ENCODE results near the gene ARL3.

ARL3 gene

DNA sequence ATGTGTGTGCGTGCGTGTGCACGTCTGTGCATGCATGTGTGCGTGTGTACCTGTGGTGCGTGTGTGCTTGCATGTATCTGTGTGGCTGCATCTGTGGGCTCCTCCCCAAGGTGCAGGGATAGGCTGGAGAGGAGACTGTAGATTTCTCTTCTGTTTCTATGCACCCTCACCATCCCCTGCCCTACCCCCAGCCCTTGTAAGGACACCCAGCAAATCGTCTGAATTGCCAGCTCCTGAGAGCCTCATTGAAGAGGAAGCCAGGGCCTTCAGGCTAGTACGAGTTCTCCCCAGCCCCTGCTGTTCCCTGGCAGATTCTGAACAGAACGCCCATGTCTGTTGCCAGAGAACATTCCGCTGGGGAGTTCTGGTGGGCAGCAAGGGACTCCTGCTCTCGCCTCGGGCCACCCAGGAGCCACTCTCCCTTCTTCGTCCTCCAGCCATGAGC lies 86.9 kb downstream of the ARL3 start:
- Mint-ChIP-seq H3K9me3 (no peaks in the 10 kb centered on the region), H3K27me3 (ENCODE audit: low read depth) (no peaks in the 10 kb centered on the region), H3K27ac (no peak overlapping the region), H3K4me3 (no peak overlapping the region), H3K36me3 (ENCODE audit: low read depth) (no peaks in the 10 kb centered on the region), H3K4me1 (ENCODE audit: low read depth) (peaks cover 9% of the 10 kb centered on the region)

DNA sequence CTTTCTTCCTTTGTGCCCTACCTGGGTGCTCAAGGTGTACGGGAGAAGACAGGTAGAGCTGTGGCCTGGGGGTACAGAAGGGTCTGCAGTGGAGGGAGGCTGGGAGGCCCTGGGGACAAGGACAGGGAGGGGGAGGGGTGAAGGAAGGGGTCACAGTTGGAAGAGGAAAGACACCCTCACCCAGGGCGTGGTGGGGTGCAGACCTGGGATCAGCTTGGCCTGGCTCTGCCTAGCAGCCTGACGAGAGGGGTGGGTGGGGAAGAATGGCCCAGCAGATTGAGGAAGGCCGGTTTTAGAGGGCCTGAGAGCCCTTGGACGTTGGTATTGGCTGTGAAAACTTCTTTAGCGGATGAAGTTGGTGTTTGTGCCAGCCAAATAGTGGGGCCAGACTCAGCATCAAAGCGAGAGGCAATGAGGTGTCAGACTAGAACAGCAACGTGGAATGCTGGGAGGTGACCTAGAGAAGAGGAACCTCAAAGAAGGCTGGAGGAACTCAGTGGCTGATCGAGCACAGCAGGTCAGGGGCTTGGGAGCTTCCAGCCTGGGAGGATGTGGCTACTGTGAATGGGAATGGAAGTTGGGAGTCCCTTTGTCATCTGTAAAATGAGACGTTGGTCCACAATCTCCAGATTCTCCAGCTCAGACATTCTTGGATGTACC lies 88.0 kb downstream of the ARL3 start:
- no peaks in the 10 kb centered on the region for H3K27me3 Mint-ChIP-seq (ENCODE audit: low read depth)
- peaks cover 5% of the 10 kb centered on the region for H3K4me1 Mint-ChIP-seq (ENCODE audit: low read depth)
- no peaks in the 10 kb centered on the region for H3K36me3 Mint-ChIP-seq (ENCODE audit: low read depth)
- H3K9me3 Mint-ChIP-seq = no peaks in the 10 kb centered on the region
- no peak overlapping the region for H3K4me3 Mint-ChIP-seq
- H3K27ac Mint-ChIP-seq = no peak overlapping the region

DNA sequence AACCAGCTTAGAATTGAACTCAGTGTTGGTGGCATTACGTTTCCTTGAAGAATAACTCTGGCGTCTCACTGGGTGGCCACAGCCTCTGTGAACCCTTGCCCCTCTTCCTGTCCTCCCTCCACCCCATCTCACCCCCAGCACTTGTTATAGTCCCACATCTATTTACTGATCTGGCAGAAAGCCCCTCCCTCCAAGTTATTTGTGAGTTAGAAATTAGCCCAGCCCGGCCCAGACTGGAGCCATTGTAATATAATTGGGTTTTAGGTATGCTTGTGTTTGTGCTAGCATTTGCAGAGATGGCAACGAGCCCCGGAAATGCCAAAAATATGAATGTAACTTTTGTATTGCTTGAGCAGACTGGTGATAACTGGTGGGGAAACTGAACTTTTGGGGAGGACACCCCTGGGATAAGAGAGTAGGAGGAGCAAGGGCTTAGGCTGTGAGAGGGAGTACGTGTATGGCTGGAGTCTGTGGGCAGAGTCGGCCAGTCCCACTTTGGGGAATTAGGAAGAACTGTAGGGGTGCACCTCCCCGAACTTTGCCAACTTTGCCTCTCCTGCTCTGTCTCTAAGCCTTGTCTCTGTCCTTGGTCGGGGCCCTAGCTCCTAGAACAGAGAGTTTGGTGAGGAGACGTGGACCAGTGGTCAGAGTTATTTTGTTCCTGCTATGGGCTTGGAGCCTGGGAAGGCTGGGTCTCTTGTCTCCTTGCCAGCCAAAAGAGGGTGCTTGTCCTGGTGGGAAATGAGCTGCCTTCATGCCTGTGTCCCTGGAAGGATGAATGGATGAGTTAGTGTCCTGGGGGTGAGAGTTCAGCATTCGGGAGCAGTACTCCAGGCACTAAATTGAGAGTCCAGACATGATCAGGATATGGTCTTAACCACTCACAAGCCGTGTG lies 89.2 kb downstream of the ARL3 start:
- Mint-ChIP-seq H3K27ac (no peak overlapping the region), H3K27me3 (ENCODE audit: low read depth) (no peaks in the 10 kb centered on the region), H3K4me3 (no peak overlapping the region)

DNA sequence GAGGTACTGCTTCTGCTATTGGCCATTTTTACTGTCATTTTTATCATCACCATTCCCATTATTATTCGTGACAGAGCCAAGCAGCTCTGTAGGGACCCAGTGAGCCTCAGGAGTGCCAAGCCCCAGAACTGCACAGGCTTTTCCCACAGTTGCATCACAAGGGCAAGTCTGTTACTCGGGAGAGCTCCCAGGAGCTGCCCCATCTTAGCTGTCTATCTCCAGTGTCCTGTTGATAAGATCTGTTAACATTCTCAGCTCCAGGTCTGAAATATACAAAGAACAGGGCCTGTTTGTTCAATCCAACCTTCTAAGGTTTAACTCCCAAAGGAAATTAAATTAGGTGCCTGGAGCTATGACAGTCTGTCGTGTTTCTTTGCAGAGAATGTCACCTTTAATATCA lies 90.1 kb downstream of the ARL3 start:
- no peaks in the 10 kb centered on the region for H3K4me1 Mint-ChIP-seq (ENCODE audit: low read depth)
- H3K9me3 Mint-ChIP-seq = no peaks in the 10 kb centered on the region
- no peak overlapping the region for H3K27ac Mint-ChIP-seq
- no peaks in the 10 kb centered on the region for H3K27me3 Mint-ChIP-seq (ENCODE audit: low read depth)
- H3K4me3 Mint-ChIP-seq = no peak overlapping the region
- peaks cover 4% of the 10 kb centered on the region for H3K36me3 Mint-ChIP-seq (ENCODE audit: low read depth)

More for the DNA sequence above, 89.2 kb downstream of the ARL3 start:
- H3K36me3 Mint-ChIP-seq (ENCODE audit: low read depth) = no peaks in the 10 kb centered on the region
- H3K4me1 Mint-ChIP-seq (ENCODE audit: low read depth) = no peaks in the 10 kb centered on the region
- H3K9me3 Mint-ChIP-seq = no peaks in the 10 kb centered on the region
